SK-N-SH treated with all-trans-retinoic acid at 6 μM for 48 hours (cell line): ENCODE measurements around the gene RPGRIP1L.

ENCODE experiments used
- ATAC-seq: fragments of 200-7000 bp; cut with Tn5 transposase; 3 replicates; pipeline ENCODE4 v1.9.1; 2020; ENCODE audit warnings: mild to moderate bottlenecking, moderate library complexity
- ARNTL ChIP-seq: fragments of 450-650 bp; formaldehyde crosslinking; IDR thresholded peaks from 2 replicates; pipeline ENCODE4 v1.5.0; 2020; ENCODE audit warnings: low read depth, mild to moderate bottlenecking, moderate library complexity, borderline replicate concordance
- BACH2 ChIP-seq: fragments of 250-450 bp; sonication (Bioruptor Pico); IDR thresholded peaks from 2 replicates; pipeline ENCODE4 v1.9.0; 2021; ENCODE audit warnings: mild to moderate bottlenecking, borderline replicate concordance
- CSDC2 ChIP-seq: fragments of 250-450 bp; sonication (Bioruptor Pico); IDR thresholded peaks from 2 replicates; pipeline ENCODE4 v1.5.0; 2020; ENCODE audit warnings: mild to moderate bottlenecking, moderate library complexity
- ESRRG ChIP-seq: fragments of 250-450 bp; sonication (Bioruptor Pico); IDR thresholded peaks from 2 replicates; pipeline ENCODE4 v1.6.1; 2021; ENCODE audit warnings: mild to moderate bottlenecking
- GLIS3 ChIP-seq: fragments of 250-450 bp; sonication (Bioruptor Pico); IDR thresholded peaks from 2 replicates; pipeline ENCODE4 v1.5.0; 2020; ENCODE audit warnings: mild to moderate bottlenecking, moderate library complexity
- ISL1 ChIP-seq: fragments of 250-450 bp; sonication (Bioruptor Pico); IDR thresholded peaks from 2 replicates; pipeline ENCODE4 v2.1.2; 2022; ENCODE audit warnings: mild to moderate bottlenecking, moderate library complexity
- OSR1 ChIP-seq: fragments of 250-450 bp; sonication (Bioruptor Pico); IDR thresholded peaks from 2 replicates; pipeline ENCODE4 v1.8.0; 2022; ENCODE audit warnings: moderate library complexity, mild to moderate bottlenecking, inconsistent platforms
- PPARA ChIP-seq: fragments of 250-450 bp; sonication (Bioruptor Pico); IDR thresholded peaks from 2 replicates; pipeline ENCODE4 v1.5.0; 2020; ENCODE audit warnings: mild to moderate bottlenecking, borderline replicate concordance
- RARB ChIP-seq: fragments of 250-450 bp; sonication (Bioruptor Pico); IDR thresholded peaks from 2 replicates; pipeline ENCODE4 v1.8.0; 2021; ENCODE audit warnings: mild to moderate bottlenecking, moderate library complexity
- SNAI2 ChIP-seq: fragments of 250-450 bp; sonication (Bioruptor Pico); IDR thresholded peaks from 2 replicates; pipeline ENCODE4 v1.5.0; 2020; ENCODE audit warnings: mild to moderate bottlenecking, moderate library complexity
- TCF4 ChIP-seq: fragments of 250-450 bp; sonication (Bioruptor Pico); IDR thresholded peaks from 2 replicates; pipeline ENCODE4 v1.8.0; 2021; ENCODE audit warnings: mild to moderate bottlenecking, moderate library complexity, borderline replicate concordance
- TOX ChIP-seq: fragments of 250-450 bp; sonication (Bioruptor Pico); IDR thresholded peaks from 2 replicates; pipeline ENCODE4 v1.8.0; 2021; ENCODE audit warnings: mild to moderate bottlenecking, moderate library complexity, borderline replicate concordance
- ZC3H10 ChIP-seq: fragments of 250-450 bp; sonication (Bioruptor Pico); IDR thresholded peaks from 2 replicates; pipeline ENCODE4 v1.5.1; 2021; ENCODE audit warnings: mild to moderate bottlenecking, moderate library complexity
- ZFP3 ChIP-seq: fragments of 250-450 bp; sonication (Bioruptor Pico); IDR thresholded peaks from 2 replicates; pipeline ENCODE4 v1.5.0; 2020; ENCODE audit warnings: mild to moderate bottlenecking, moderate library complexity
- ZFP30 ChIP-seq: fragments of 450-650 bp; formaldehyde crosslinking; IDR thresholded peaks from 2 replicates; pipeline ENCODE4 v1.5.0; 2022; ENCODE audit warnings: mild to moderate bottlenecking, moderate library complexity
- ZNF565 ChIP-seq: fragments of 450-650 bp; formaldehyde crosslinking; conservative IDR thresholded peaks from 2 replicates; pipeline ENCODE4 v1.5.0; 2020; ENCODE audit warnings: low read depth, mild to moderate bottlenecking, moderate library complexity
- ZNF70 ChIP-seq: fragments of 450-650 bp; formaldehyde crosslinking; IDR thresholded peaks from 2 replicates; pipeline ENCODE4 v1.5.0; 2020; ENCODE audit warnings: mild to moderate bottlenecking, moderate library complexity
- ZNF8 ChIP-seq: fragments of 450-650 bp; formaldehyde crosslinking; IDR thresholded peaks from 2 replicates; pipeline ENCODE4 v1.5.0; 2020; ENCODE audit warnings: mild to moderate bottlenecking, moderate library complexity
- TF ChIP-seq, protein P1 (sequence below): fragments of 250-450 bp; sonication (Bioruptor Pico); IDR thresholded peaks from 2 replicates; pipeline ENCODE4 v1.8.0; 2021; ENCODE audit warnings: low read depth, mild to moderate bottlenecking, moderate library complexity, borderline replicate concordance
- TF ChIP-seq, protein P2 (sequence below): fragments of 250-450 bp; sonication (Bioruptor Pico); IDR thresholded peaks from 2 replicates; pipeline ENCODE4 v1.5.1; 2020; ENCODE audit warnings: low read depth, mild to moderate bottlenecking, moderate library complexity
- TF ChIP-seq, protein P3 (sequence below): fragments of 250-450 bp; sonication (Bioruptor Pico); IDR thresholded peaks from 2 replicates; pipeline ENCODE4 v1.5.1; 2021; ENCODE audit warnings: mild to moderate bottlenecking, moderate library complexity

Gene RPGRIP1L

DNA sequence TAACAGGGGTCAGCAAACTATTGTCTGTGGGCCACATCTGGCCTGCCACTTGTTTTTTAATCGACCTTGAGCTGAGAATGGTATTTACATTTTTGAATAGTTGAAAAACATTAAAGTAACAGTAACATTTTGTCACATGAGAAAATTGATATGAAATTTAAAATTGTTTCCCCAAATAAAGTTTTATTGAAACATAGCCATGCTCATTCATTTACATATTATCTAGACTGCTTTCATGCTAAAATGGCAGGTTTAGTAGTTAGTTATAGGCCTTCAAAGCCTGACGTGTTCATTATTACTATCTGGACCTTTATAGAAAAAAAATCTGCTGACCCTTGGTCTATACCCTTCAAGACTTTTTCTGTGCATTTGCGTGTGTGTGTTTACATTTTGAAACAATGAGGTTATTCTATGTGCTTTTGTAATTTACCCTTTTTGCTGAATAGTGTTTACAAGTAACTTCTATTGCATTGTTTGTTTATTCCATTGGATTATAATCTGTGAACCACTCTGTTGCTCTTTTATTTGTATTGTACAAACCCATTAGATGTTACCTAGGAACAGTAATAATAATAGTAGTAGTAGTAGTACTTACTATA, 37.4 kb upstream of the RPGRIP1L start:
- TF ChIP-seq GLIS3 (no peak), BACH2 (CRISPR knock-in tag) (no peak), ZNF8 (CRISPR knock-in tag) (no peak), TOX (CRISPR knock-in tag) (no peak), ZFP30 (CRISPR knock-in tag) (no peak), ZFP3 (CRISPR knock-in tag) (no peak)
- TF ChIP-seq, protein P1, sequence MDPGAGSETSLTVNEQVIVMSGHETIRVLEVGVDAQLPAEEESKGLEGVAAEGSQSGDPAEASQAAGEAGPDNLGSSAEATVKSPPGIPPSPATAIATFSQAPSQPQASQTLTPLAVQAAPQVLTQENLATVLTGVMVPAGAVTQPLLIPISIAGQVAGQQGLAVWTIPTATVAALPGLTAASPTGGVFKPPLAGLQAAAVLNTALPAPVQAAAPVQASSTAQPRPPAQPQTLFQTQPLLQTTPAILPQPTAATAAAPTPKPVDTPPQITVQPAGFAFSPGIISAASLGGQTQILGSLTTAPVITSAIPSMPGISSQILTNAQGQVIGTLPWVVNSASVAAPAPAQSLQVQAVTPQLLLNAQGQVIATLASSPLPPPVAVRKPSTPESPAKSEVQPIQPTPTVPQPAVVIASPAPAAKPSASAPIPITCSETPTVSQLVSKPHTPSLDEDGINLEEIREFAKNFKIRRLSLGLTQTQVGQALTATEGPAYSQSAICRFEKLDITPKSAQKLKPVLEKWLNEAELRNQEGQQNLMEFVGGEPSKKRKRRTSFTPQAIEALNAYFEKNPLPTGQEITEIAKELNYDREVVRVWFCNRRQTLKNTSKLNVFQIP, result no peak
- TF ChIP-seq, all 23 proteins: peak for 0
- ATAC-seq, result no peak

DNA sequence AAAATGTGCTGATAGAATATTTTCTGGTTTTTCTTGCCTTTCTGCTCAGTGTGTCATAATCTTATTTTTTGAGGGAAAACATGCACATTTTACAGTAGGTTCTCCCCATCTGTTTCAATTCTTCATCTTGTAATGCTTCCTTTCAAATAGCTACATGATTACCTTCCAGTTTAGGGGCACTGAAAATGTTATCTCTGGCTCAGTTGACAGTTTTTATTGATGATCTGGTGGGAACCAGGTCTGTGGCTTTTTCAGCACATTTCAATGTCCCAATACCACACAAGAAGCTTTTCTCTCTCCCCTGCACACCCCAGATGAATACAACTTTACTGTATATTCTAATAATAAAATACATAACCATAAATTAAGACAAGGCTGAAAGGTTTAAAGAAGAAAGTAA, 36.8 kb upstream of the RPGRIP1L start:
- ATAC-seq, result no peak
- TF ChIP-seq TCF4 (CRISPR knock-in tag) (no peak), GLIS3 (no peak), CSDC2 (CRISPR knock-in tag) (no peak), ZNF70 (CRISPR knock-in tag) (no peak), ISL1 (CRISPR knock-in tag) (no peak)
- TF ChIP-seq, protein P2, sequence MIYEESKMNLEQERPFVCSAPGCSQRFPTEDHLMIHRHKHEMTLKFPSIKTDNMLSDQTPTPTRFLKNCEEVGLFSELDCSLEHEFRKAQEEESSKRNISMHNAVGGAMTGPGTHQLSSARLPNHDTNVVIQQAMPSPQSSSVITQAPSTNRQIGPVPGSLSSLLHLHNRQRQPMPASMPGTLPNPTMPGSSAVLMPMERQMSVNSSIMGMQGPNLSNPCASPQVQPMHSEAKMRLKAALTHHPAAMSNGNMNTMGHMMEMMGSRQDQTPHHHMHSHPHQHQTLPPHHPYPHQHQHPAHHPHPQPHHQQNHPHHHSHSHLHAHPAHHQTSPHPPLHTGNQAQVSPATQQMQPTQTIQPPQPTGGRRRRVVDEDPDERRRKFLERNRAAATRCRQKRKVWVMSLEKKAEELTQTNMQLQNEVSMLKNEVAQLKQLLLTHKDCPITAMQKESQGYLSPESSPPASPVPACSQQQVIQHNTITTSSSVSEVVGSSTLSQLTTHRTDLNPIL (CRISPR knock-in tag), result no peak

DNA sequence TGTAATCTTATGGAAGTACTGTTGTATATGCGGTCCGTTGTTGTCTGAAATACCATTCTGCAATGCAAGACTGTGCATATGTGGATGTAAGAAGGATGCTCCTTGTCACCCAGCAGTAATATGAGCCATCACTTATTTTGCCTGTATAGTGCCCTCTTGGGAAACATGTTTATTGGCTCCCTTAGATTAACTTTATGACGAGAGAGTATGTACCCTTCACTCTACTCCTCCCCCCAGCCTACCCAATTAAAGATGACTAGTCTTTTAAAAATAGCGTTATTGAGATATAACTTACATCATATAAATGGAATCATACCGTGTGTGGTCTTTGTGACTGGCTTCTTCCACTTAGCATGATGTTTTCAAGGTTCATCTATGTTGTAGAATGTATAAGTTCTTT, 33.9 kb upstream of the RPGRIP1L start:
- TF ChIP-seq ESRRG (CRISPR knock-in tag), result no peak
- no peak for TF ChIP-seq OSR1
- no peak for TF ChIP-seq RARB (CRISPR knock-in tag)
- no peak for TF ChIP-seq PPARA (CRISPR knock-in tag)
- TF ChIP-seq ZNF565 (CRISPR knock-in tag), result no peak
- TF ChIP-seq, protein P3, sequence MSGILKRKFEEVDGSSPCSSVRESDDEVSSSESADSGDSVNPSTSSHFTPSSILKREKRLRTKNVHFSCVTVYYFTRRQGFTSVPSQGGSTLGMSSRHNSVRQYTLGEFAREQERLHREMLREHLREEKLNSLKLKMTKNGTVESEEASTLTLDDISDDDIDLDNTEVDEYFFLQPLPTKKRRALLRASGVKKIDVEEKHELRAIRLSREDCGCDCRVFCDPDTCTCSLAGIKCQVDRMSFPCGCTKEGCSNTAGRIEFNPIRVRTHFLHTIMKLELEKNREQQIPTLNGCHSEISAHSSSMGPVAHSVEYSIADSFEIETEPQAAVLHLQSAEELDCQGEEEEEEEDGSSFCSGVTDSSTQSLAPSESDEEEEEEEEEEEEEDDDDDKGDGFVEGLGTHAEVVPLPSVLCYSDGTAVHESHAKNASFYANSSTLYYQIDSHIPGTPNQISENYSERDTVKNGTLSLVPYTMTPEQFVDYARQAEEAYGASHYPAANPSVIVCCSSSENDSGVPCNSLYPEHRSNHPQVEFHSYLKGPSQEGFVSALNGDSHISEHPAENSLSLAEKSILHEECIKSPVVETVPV (CRISPR knock-in tag), result no peak
- TF ChIP-seq TOX (CRISPR knock-in tag), result no peak
- TF ChIP-seq GLIS3, result no peak
- TF ChIP-seq, all 23 proteins: peak for 0
- no peak for ATAC-seq

DNA sequence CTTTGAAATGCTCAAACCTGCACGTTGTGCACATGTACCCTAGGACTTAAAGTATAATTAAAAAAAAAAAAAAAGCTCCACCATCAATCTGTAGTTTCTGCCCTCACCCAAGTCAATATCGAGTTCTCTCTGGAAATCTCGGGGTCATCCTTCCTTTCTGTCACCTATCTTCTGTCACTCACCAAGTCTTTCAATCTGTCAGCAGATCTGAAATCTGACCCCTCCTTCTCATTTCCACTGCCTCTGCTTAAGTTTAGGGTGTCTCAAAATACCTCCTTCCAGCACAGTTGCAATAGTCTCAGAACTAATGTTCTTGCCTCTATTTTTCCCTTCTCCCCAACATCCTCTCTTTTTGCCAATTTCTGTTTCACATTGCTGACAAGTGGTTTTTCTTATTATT, 32.6 kb upstream of the RPGRIP1L start:
- ATAC-seq, result no peak
- TF ChIP-seq ARNTL (CRISPR knock-in tag), result no peak
- no peak for TF ChIP-seq CSDC2 (CRISPR knock-in tag)
- TF ChIP-seq, protein P1, result no peak
- no peak for TF ChIP-seq SNAI2
- TF ChIP-seq, protein P2 (CRISPR knock-in tag), result no peak
- TF ChIP-seq RARB (CRISPR knock-in tag), result no peak
- no peak for TF ChIP-seq ZC3H10 (CRISPR knock-in tag)
- TF ChIP-seq ZFP3 (CRISPR knock-in tag), result no peak
